NCI-H82 (cell line): ENCODE results near the gene TRIM5.

Experiments used
- DNase-seq: peaks from one replicate; lab custom pipeline; 2025; lab: John Stamatoyannopoulos, UW

The TRIM5 gene

DNA sequence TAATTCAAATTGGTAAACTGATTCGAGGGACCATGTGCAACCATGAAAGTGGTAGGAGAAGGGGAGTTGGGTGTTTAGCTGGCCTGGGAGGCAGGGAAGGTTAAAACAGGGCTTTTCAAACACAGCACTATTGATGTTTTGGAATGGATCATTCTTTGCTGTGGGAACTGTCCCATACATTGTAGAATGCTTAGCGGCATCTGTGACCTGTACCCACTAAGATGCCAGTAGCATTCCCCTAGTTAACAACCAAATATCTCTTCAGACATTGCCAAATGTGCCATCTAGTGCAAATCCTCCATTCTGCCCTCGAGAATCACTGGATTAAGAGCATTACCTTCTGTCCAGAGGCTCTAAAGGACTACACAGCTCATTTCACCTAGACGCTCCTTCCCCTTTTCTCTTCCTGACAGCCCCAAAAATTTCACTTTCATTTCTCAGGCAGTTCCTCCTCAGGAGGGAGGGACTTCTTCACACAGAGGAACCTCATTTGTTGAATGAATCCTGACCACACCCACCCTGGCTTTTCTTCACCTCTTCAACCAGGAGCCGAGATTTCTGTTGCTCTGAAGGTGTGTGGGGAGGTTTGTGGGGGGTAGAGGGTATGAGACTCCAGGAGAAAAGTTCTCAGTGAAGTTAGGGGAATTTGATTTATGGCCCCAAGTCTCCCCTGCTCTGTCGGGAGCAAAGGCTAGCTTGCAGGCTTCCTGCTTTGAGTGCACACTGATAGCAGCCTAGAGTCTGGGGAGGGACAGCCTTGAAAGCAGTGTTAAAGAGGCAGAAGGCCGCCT is 60.2 kb downstream of the TRIM5 start, which contains the start of gene TRIM34:
Gene TRIM34, plus strand, starts transcription at position 513 of the 791 bp plus-strand sequence. CDS start 7,331 bp downstream, outside the sequence.
- DNase-seq, result no peak

DNA sequence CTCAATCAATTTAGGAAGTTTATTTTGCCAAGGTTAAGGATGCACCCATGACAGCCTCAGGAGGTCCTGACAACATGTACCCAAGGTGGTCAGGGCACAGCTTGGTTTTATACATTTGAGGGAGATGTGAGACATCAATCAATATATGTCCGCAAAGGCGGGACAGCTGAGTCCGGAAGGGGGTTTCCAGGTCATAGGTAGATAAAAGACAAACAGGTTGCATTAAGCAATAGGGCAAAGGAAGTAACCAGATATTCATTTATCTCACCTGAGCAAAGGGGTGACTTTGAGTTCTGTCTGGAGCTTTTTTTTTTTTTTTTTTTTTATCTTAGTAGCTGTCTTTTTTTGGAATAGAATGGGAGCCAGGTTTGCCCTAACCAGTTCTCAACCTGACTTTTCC is 62.1 kb downstream of the TRIM5 start:
- no peak for DNase-seq

DNA sequence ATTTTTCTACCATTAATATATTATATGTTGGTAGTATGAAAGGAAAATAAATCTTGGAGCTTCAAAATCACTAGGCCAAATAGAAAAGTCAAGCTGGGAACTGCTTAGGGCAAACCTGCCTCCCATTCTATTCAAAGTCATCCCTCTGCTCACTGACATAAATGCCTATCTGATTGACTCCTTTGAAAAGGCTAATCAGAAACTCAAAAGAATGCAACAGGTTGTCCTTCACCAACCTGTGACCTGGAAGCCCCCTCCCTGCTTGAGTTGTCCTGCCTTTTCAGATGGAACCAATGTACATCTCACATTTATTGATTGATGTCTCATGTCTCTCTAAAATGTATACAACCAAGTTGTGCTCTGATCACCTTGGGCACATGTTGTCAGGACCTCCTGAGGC is 63.3 kb downstream of the TRIM5 start:
- DNase-seq, result no peak

DNA sequence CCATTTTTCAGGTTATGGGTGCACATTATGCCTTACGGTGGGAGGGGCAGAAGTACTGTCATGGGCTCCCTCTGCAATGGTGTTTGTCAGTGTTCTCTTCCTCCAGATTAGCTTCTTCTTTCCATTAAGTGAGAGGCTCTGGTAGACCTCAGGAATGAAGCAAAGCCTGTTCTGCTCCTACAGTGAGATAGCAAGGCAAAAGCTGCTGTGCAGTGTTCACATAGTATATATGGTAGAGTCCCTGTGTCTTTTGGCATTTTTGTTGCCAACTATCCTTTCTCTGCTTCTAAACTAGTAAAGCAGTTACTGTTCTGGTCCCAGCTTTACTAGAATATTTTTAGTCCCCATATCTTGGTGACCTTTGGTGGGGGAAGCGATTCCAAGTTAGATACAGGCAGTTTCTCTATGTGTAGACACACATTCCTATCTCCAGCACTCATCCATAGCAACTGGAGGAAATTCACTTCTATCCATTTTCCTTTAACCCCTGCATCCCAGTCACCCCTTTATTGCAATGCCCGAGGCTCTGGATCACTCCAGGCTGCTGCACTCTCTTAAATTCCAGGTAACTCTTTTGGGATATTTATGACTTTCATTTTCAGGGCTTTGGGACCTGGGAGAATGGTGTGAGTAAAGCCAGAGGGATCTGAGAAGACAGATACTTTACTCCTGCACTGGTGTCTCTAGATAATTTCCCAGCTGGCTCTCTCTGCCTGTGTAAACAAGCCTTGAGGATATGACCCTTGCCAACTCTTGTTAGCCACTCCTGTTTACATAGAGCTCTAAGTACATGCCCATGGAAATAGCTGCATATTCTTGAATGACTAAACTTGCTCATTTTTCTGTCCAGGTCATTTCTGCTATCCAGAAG is 64.0 kb downstream of the TRIM5 start:
- no peak for DNase-seq

DNA sequence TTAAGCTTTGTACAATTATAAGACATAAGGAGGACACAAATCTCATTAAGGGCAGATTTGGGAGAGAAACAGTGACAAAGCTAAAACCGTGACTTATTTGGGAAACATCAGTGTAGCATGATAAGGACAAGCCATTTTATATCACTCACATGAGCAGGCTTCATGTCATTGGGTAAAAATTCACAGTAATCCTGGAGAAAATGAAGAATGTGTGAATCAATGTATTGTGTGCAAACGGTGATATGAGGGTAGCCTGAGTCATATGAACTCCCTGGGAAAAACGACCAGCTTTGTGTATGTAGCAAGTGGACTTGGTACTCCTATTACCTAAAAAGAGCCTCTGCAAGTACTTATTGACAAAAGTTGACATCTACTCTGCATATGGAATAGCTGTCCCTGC is 66.1 kb downstream of the TRIM5 start:
- DNase-seq, result no peak
